CD8-positive, alpha-beta memory T cell (primary cell): ENCODE results near the gene SLC4A5. TPM values are rescaled to one million over a fixed set of nuclear protein-coding genes. Genes with fewer than 3 reads are reported as not detected.
"Not testable (repeated sequence)": the region's sequence is repeated elsewhere in the genome, so short reads cannot be mapped to it uniquely, and the experiment has no call there.

Experiments used
- CTCF ChIA-PET: fragments of 350-600 bp; sonication (Branson Sonifier 250); formaldehyde crosslinking; loops from one replicate; lab custom pipeline; 2021; ENCODE audit warnings: antibody characterized with exemption; lab: Charles Lee
- POLR2A ChIA-PET: fragments of 350-600 bp; sonication (Branson Sonifier 250); formaldehyde crosslinking; loops from one replicate; lab custom pipeline; 2021; ENCODE audit warnings: antibody characterized with exemption; lab: Charles Lee
- DNase-seq, 5 donors: peaks; one replicate each; pipeline versions ENCODE4 v3.0.0 to v3.0.0-alpha.2; 2020 to 2022; ENCODE audit warnings: mixed read lengths in 1 of 5
- H3K27ac ChIP-seq: one replicate; pipeline ENCODE4 v1.7.0; 2013; ENCODE audit warnings: low read depth, mild to moderate bottlenecking, low read length, moderate library complexity
- H3K27me3 ChIP-seq: 2 replicates; pipeline ENCODE4 v1.7.0; 2013; ENCODE audit warnings: low read length, mild to moderate bottlenecking; ENCODE audit not compliant: insufficient read depth, poor library complexity, severe bottlenecking
- H3K36me3 ChIP-seq: 2 replicates; pipeline ENCODE4 v1.7.0; 2013; ENCODE audit warnings: mild to moderate bottlenecking, low read length, moderate library complexity; ENCODE audit not compliant: insufficient read depth
- H3K4me1 ChIP-seq: 2 replicates; pipeline ENCODE4 v1.7.0; 2013; ENCODE audit warnings: mild to moderate bottlenecking, low read length, moderate library complexity; ENCODE audit not compliant: insufficient read depth
- H3K4me3 ChIP-seq: 2 replicates; pipeline ENCODE4 v1.7.0; 2013; ENCODE audit warnings: mild to moderate bottlenecking, low read length
- H3K9me3 ChIP-seq: 2 replicates; pipeline ENCODE4 v1.7.0; 2013; ENCODE audit warnings: mild to moderate bottlenecking, low read length
- H3K27ac Mint-ChIP-seq, 8 donors: one replicate each; pipeline ENCODE4 v1.8.0; 2020 to 2021; ENCODE audit warnings: mixed read lengths in 8 of 8, mild to moderate bottlenecking in 6 of 8, inconsistent platforms in 3 of 8, moderate library complexity in 3 of 8
- H3K27me3 Mint-ChIP-seq, 2 donors: one replicate each; pipeline ENCODE4 v1.8.0; 2020 to 2021; ENCODE audit warnings: mixed read lengths in 2 of 2, mild to moderate bottlenecking in 1 of 2, moderate library complexity in 1 of 2
- H3K36me3 Mint-ChIP-seq, 3 donors: one replicate each; pipeline ENCODE4 v1.8.0; 2020 to 2021; ENCODE audit warnings: mixed read lengths in 3 of 3, inconsistent platforms in 1 of 3, mild to moderate bottlenecking in 1 of 3
- H3K4me1 Mint-ChIP-seq, 3 donors: one replicate each; pipeline ENCODE4 v1.8.0; 2020 to 2021; ENCODE audit warnings: mixed read lengths in 3 of 3, inconsistent platforms in 1 of 3, mild to moderate bottlenecking in 1 of 3
- H3K4me3 Mint-ChIP-seq, 7 donors: one replicate each; pipeline ENCODE4 v1.8.0; 2020 to 2021; ENCODE audit warnings: mixed read lengths in 7 of 7, mild to moderate bottlenecking in 6 of 7, moderate library complexity in 4 of 7, inconsistent platforms in 2 of 7
- H3K9me3 Mint-ChIP-seq, 5 donors: one replicate each; pipeline ENCODE4 v1.8.0; 2020 to 2022; ENCODE audit warnings: mixed read lengths in 5 of 5, mild to moderate bottlenecking in 3 of 5, moderate library complexity in 2 of 5, inconsistent platforms in 1 of 5
- polyA plus RNA-seq: library from polyadenylated mRNA; unstranded; fragments of 300-500 nt; fragmentation: Illumina TruSeq; gene quantifications from one replicate; pipeline ENCODE4 v1.2.3, GENCODE V29; 2021
- total RNA-seq, 2 experiments: library from RNA; stranded (reverse); gene quantifications; one replicate each; pipeline ENCODE4 v1.2.3, GENCODE V29; 2021

SLC4A5 gene
- total and polyA plus RNA-seq, 3 experiments from 2014 or later, result 0.13 to 1.9 (median 1.8) TPM

DNA sequence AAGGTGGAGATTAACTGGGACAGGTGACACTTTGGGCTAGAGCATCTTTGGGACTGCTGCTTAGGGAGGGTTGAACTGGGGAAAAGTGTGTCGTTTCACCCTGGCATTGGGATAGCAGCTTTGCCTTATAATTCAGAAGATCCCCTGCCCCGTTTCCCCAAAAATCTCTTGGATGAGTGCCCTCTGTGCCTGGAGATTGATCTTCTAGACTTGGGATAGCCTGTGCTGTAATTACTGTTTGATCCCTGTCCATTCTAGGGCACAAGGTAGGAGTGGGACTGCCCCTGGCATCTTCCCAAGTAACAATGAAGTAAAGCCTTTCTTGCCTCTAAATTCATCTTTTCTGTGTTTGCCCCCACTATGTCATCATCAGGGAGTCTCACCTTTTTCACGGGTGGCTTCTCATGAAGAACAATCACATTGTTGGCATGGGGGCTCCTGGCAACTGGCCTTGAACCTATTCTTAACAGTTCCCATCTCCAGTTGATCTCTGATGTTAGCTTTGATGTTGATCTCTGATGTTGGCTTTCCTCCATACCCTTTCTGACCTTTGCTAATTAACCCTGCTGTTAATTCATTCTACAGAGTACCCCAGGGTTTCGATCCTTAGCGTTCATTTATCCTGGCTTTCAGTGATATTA is 123.2 kb downstream of the SLC4A5 start:
- CTCF ChIA-PET, result no interaction called here
- Mint-ChIP-seq H3K27me3 (no peaks in the 10 kb centered on the region), H3K9me3 (no peaks in the 10 kb centered on the region), H3K36me3 (peaks cover 0 to 33% (median 2%) of the 10 kb centered on the region in 3 donors), H3K27ac (no peak overlapping the region), H3K4me1 (no peaks in the 10 kb centered on the region), H3K4me3 (no peak overlapping the region)
- no peaks in the 10 kb centered on the region for H3K27me3 ChIP-seq
- no peaks in the 10 kb centered on the region for H3K4me1 ChIP-seq
- H3K4me3 ChIP-seq, result no peak overlapping the region
- POLR2A ChIA-PET, result no interaction called here
- no peaks in the 10 kb centered on the region for H3K36me3 ChIP-seq
- no peaks in the 10 kb centered on the region for H3K9me3 ChIP-seq
- H3K27ac ChIP-seq, result no peak overlapping the region
- no peak for DNase-seq

DNA sequence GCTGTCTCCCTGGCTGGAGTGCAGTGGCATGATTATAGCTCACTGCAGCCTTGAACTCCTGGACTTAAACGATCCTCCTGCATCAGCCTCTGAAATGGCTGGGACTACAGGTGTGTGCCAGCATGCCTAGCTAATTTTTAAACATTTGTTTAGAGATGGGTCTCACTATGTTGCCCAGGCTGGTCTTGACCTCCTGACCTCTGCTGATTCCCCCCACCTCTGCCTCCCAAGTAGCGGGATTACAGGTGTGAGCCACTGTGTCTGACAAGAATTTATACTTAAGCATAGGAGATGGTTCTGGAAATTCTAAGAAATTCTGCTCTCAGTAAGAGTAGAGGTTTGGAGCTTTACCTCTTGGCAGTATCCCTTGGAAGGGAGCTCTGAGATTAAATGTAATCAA is 126.6 kb downstream of the SLC4A5 start:
- peaks cover 0 to 54% (median 2%) of the 10 kb centered on the region in 3 donors for H3K36me3 Mint-ChIP-seq
- CTCF ChIA-PET, result interaction anchor here (1.1 to 2.0 kb wide), 3 partner anchors 10 to 33 kb away, joined by 3 to 6 read pairs (median 3); partner anchors contain the start of gene MTHFD2
- no peaks in the 10 kb centered on the region for H3K4me1 ChIP-seq

DNA sequence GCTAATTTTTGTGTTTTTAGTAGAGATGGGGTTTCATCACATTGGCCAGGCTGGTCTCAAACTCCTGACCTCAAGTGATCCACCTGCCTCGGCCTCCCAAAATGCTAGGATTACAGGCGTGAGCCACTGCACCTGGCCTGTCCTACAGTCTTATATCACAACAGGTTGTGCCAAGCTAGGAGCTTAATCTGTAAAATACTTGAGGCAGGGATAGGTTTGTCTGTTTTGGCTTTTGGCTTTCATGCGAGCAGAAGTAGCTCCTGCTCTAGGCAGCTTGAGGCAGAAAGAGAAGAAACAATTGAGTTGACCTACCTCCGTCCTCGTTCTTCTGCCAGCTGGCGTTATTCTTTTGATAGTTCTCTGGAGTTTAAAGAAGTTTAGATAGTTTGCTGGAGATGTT is 127.4 kb downstream of the SLC4A5 start:
- H3K36me3 Mint-ChIP-seq, result peaks cover 0 to 56% (median 4%) of the 10 kb centered on the region in 3 donors
- H3K27me3 ChIP-seq, POLR2A ChIA-PET, H3K27me3 Mint-ChIP-seq, H3K9me3 ChIP-seq, H3K4me3 Mint-ChIP-seq, H3K4me1 ChIP-seq, H3K4me1 Mint-ChIP-seq, H3K4me3 ChIP-seq, H3K27ac ChIP-seq, H3K36me3 ChIP-seq, H3K27ac Mint-ChIP-seq, DNase-seq, H3K9me3 Mint-ChIP-seq: not testable (repeated sequence)
- CTCF ChIA-PET, result interaction anchor here (1.1 to 2.0 kb wide), 2 partner anchors 17 to 34 kb away, joined by 3 to 6 read pairs; partner anchors contain the start of gene MTHFD2

More for the DNA sequence above, 126.6 kb downstream of the SLC4A5 start:
- Mint-ChIP-seq H3K9me3 (no peaks in the 10 kb centered on the region), H3K27ac (no peak overlapping the region), H3K4me3 (no peak overlapping the region), H3K27me3 (no peaks in the 10 kb centered on the region), H3K4me1 (no peaks in the 10 kb centered on the region)
- no peaks in the 10 kb centered on the region for H3K9me3 ChIP-seq
- no peak overlapping the region for H3K27ac ChIP-seq
- no peak for DNase-seq
- H3K36me3 ChIP-seq, result peaks cover 8% of the 10 kb centered on the region
- H3K27me3 ChIP-seq, result no peaks in the 10 kb centered on the region
- no peak overlapping the region for H3K4me3 ChIP-seq
- POLR2A ChIA-PET, result interaction anchor here (0.6 kb wide), 1 partner anchor 256 kb away, joined by 3 read pairs; the partner anchor contains the start of gene MRPL53

DNA sequence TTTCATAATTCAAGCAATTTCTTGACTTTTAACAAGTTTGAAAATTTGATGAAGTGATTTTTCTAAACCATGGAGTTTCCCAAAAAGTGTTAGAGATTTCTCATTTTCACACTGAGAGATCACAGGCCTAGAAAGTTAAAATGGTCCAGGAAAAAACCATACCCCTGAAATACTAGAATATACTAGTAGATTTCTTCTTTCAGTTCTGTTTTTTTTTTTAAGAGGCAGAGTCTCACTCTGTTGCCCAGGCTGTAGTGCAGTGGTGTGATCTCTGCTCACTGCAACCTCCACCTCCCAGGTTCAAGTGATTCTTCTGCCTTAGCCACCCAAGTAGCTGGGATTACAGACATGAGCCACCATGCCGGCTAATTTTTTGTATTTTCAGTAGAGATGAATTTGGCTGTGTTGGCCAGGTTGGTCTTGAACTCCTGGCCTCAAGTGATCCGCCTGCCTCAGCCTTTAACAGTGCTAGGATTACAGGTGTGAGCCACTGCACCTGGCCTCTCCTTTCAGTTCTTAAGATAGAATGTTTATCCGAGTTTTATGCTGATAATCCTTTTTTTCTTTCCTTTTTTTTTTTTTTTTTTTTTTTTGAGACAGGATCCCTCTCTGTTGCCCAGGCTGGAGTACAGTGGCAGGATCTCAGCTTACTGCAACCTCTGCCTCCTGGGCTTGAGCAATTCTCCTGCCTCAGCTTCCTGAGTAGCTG is 130.4 kb downstream of the SLC4A5 start:
- no peaks in the 10 kb centered on the region for H3K9me3 ChIP-seq
- H3K4me3 ChIP-seq, result no peak overlapping the region
- POLR2A ChIA-PET, result interaction anchor here (0.7 kb wide), 1 partner anchor 14 kb away, joined by 9 read pairs; no protein-coding TSS in a partner anchor
- H3K36me3 Mint-ChIP-seq, result peaks cover 0 to 68% (median 10%) of the 10 kb centered on the region in 3 donors
- no peak overlapping the region for H3K27ac ChIP-seq
- no peaks in the 10 kb centered on the region for H3K4me1 ChIP-seq
- H3K27me3 ChIP-seq, result no peaks in the 10 kb centered on the region
- H3K27me3 Mint-ChIP-seq, result no peaks in the 10 kb centered on the region
- no peak for DNase-seq
- H3K27ac Mint-ChIP-seq, result no peak overlapping the region
- CTCF ChIA-PET, result no interaction called here
- peaks cover 0 to 10% (median 8%) of the 10 kb centered on the region in 3 donors for H3K4me1 Mint-ChIP-seq
- H3K4me3 Mint-ChIP-seq, result no peak overlapping the region
- peaks cover 15% of the 10 kb centered on the region for H3K36me3 ChIP-seq
- H3K9me3 Mint-ChIP-seq, result no peaks in the 10 kb centered on the region

DNA sequence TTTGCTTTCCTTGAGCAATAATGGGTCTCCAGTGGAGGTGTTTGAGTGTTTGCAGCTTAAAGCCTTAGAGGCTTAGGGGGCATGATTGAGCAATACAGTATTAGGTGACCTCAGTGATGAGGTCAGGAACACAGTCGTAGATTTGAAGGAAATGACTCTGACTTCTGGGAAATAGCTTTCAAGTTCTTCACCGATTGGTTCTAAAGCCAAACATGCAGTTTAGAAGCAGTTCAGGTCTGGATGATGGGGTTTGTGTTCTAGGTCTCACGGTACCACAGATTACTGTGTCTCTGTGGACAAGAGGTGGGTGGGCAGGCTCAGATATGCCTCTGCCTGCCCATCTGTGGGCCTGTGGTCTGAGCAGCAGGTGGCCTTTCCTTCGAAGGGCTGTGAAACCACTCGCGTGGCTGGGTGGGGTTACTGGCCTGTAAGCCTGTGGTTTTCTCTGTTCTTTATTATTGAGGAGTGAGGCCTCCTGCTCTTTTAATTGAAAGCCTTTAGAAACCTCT is 137.0 kb downstream of the SLC4A5 start:
- peak overlapping the region; percentile 6 for H3K4me3 ChIP-seq
- H3K4me1 Mint-ChIP-seq, result peaks cover 27 to 62% (median 48%) of the 10 kb centered on the region in 3 donors
- H3K27me3 ChIP-seq, result no peaks in the 10 kb centered on the region
- peak overlapping the region; percentile 92 to 98 (median 97) for H3K27ac Mint-ChIP-seq
- ChIA-PET CTCF (interaction anchor here (0.9 to 3.0 kb wide), 5 partner anchors 10 to 381 kb away, joined by 3 to 13 read pairs (median 3); partner anchors contain the start of gene MOB1A), POLR2A (interaction anchor here (0.6 to 2.7 kb wide), 2 partner anchors 12 to 28 kb away, joined by 3 to 11 read pairs; partner anchors contain the start of gene MOB1A)
- H3K9me3 ChIP-seq, result no peaks in the 10 kb centered on the region
- peaks cover 7% of the 10 kb centered on the region for H3K36me3 ChIP-seq
- no peaks in the 10 kb centered on the region for H3K9me3 Mint-ChIP-seq
- H3K27ac ChIP-seq, result peak overlapping the region; percentile 68
- H3K4me1 ChIP-seq, result peaks cover 24% of the 10 kb centered on the region
- H3K27me3 Mint-ChIP-seq, result no peaks in the 10 kb centered on the region
- peak overlapping the region; percentile 66 to 81 (median 76) for H3K4me3 Mint-ChIP-seq
- DNase-seq, result peak in 3 of 5 donors; percentile 19 to 58 (median 42)
- peaks cover 0 to 26% (median 7%) of the 10 kb centered on the region in 3 donors for H3K36me3 Mint-ChIP-seq

DNA sequence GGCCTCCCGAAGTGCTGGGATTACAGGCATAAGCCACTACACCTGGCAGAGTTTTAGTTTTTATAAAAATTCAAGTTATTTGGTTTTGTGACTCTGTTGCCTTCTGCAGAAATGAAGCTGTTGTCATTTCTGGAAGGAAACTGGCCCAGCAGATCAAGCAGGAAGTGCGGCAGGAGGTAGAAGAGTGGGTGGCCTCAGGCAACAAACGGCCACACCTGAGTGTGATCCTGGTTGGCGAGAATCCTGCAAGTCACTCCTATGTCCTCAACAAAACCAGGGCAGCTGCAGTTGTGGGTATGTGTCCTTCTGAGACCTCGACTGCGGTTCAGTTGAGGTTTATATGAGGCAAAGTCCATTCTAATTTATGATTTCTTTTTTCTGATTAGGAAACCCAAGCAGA is 137.6 kb downstream of the SLC4A5 start:
- Histone ChIP-seq H3K4me3 (peak overlapping the region; percentile 6), H3K9me3 (no peaks in the 10 kb centered on the region), H3K27me3 (no peaks in the 10 kb centered on the region), H3K27ac (peak overlapping the region; percentile 68), H3K4me1 (peaks cover 29% of the 10 kb centered on the region), H3K36me3 (peaks cover 7% of the 10 kb centered on the region)
- Mint-ChIP-seq H3K36me3 (peaks cover 0 to 23% (median 7%) of the 10 kb centered on the region in 3 donors), H3K27ac (peak overlapping the region; percentile 92 to 98 (median 97)), H3K4me1 (peaks cover 27 to 66% (median 54%) of the 10 kb centered on the region in 3 donors), H3K27me3 (no peaks in the 10 kb centered on the region), H3K9me3 (no peaks in the 10 kb centered on the region), H3K4me3 (peak overlapping the region; percentile 66 to 81 (median 76))
- ChIA-PET CTCF (interaction anchor here (0.9 to 3.0 kb wide), 5 partner anchors 22 to 382 kb away, joined by 3 to 13 read pairs (median 3); partner anchors contain the start of gene MOB1A), POLR2A (interaction anchor here (0.6 to 2.7 kb wide), 2 partner anchors 12 to 27 kb away, joined by 3 to 11 read pairs; partner anchors contain the start of gene MOB1A)
- DNase-seq, result peak in 3 of 5 donors; percentile 4 to 16 (median 10)

DNA sequence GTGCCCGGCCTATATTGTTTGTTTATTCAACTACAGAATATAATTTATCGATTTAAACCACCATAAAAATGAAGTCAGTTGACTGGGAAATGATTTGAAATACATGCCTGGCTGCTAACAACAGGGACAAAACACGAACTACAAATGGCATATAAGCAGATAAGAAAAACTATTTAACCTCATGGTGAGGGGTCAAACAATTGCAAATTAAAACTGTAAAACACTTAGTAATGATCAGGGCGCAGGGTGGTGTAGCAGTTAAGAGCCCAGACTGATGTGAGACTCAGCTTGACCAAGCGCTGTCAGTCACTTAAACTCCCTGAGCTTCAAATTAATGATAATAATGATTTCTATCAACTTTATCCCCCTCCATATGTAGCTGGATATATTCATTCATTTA is 138.1 kb downstream of the SLC4A5 start:
- Histone ChIP-seq H3K27ac (peak overlapping the region; percentile 68), H3K9me3 (no peaks in the 10 kb centered on the region), H3K4me1 (peaks cover 34% of the 10 kb centered on the region), H3K4me3 (no peak overlapping the region), H3K27me3 (no peaks in the 10 kb centered on the region), H3K36me3 (peaks cover 4% of the 10 kb centered on the region)
- Mint-ChIP-seq H3K4me3 (peak overlapping the region in 6 of 7 donors; percentile 73 to 81 (median 76)), H3K36me3 (peaks cover 0 to 20% (median 7%) of the 10 kb centered on the region in 3 donors), H3K27me3 (no peaks in the 10 kb centered on the region), H3K9me3 (no peaks in the 10 kb centered on the region), H3K27ac (peak overlapping the region; percentile 92 to 98 (median 97)), H3K4me1 (peaks cover 28 to 71% (median 59%) of the 10 kb centered on the region in 3 donors)
- POLR2A ChIA-PET, result interaction anchor here (2.7 kb wide), 1 partner anchor 27 kb away, joined by 11 read pairs; the partner anchor contains the start of gene MOB1A
- CTCF ChIA-PET, result interaction anchor here (0.9 to 3.0 kb wide), 5 partner anchors 24 to 382 kb away, joined by 3 to 8 read pairs (median 3); partner anchors contain the start of gene MOB1A
- no peak for DNase-seq
